ENCODE measurements around the gene CNPY4.
"Not testable (repeated sequence)": the region's sequence is repeated elsewhere in the genome, so short reads cannot be mapped to it uniquely, and the experiment has no call there.

The CNPY4 gene

DNA sequence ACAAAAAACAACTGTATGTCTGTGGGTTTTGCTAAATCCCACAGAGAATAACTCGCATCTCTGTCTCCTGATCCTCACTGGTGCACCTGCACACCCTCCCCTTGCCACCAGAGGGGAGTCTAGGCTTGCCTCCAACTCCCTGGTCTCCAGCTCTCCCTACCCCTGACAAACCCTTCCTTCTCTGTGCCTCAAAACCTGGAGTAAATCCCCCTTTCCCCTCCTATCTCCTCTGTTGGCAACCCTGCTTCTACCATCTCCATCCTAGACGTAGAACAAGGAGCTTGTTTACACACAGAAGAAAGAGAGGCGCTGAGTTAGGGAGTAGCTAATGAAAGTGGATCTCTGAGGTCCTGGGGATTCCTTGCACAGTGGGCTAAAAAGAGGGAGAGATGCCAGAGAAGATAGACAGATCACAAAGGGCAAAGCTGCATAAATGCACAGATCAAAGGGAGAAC lies 13.3 kb downstream of the CNPY4 start:
- no peaks in the 10 kb centered on the region for H3K9me3 ChIP-seq (ENCODE audit: severe bottlenecking)
- no peaks in the 10 kb centered on the region for H3K4me1 ChIP-seq (ENCODE audit: insufficient read depth, poor library complexity, severe bottlenecking)
- H3K27ac ChIP-seq (ENCODE audit: poor library complexity, severe bottlenecking): no peak overlapping the region
- H3K27me3 ChIP-seq (ENCODE audit: insufficient read depth, poor library complexity, severe bottlenecking): no peaks in the 10 kb centered on the region
- ATAC-seq (ENCODE audit: low read depth) (peak; percentile 90), DNase-seq (ENCODE audit: low spot score) (no peak)
- no peaks in the 10 kb centered on the region for H3K36me3 ChIP-seq (ENCODE audit: low read depth)
- TF ChIP-seq, protein P1, sequence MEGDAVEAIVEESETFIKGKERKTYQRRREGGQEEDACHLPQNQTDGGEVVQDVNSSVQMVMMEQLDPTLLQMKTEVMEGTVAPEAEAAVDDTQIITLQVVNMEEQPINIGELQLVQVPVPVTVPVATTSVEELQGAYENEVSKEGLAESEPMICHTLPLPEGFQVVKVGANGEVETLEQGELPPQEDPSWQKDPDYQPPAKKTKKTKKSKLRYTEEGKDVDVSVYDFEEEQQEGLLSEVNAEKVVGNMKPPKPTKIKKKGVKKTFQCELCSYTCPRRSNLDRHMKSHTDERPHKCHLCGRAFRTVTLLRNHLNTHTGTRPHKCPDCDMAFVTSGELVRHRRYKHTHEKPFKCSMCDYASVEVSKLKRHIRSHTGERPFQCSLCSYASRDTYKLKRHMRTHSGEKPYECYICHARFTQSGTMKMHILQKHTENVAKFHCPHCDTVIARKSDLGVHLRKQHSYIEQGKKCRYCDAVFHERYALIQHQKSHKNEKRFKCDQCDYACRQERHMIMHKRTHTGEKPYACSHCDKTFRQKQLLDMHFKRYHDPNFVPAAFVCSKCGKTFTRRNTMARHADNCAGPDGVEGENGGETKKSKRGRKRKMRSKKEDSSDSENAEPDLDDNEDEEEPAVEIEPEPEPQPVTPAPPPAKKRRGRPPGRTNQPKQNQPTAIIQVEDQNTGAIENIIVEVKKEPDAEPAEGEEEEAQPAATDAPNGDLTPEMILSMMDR (IDR thresholded peaks at IDR 0.05; ENCODE audit: poor library complexity, severe bottlenecking): peak; percentile 90
- H3K4me3 ChIP-seq (ENCODE audit: severe bottlenecking): no peak overlapping the region

DNA sequence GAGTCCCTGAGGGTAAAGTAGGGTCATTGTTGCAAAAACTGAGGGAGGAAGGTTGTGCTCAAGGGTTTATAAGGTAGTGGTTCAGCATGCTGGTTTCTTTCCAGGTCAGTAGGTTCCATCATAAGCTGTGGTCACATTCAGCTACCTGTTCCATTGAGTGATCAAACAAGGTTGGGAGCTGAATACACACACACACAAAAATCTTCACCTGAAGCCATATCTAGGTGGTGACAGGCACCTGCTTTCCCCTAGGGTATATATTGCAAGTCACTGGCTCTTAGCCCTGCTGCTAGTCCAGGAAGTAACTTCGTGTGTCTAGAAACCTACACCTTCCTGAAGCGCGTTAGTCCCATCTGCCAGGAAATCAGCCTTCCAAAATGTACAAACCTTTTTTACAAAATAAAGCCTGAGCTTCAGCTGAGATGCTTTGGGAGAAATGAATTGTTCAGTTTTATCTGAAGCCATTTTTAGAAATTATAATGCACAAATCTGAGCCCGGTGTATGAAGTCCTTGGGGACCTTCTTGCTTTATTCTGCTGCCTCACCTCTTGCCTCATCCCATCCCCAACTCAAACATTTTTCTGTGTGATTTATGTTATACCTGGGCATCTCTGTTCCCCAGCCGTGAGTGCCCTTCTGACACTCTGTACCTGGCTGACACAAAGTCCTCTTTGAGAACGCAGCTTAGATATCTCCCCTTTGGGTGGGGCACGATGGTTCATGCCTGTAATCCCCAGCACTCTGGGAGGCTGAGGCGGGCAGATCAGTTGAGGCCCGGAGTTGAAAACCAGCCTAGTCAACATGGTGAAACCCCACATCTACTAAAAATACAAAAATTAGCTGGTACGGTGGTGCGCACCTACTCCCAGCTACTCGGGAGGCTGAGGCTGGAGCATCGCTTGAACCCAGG lies 18.7 kb downstream of the CNPY4 start:
- Histone ChIP-seq H3K9me3 (ENCODE audit: severe bottlenecking) (no peaks in the 10 kb centered on the region), H3K4me1 (ENCODE audit: insufficient read depth, poor library complexity, severe bottlenecking) (no peaks in the 10 kb centered on the region), H3K27ac (ENCODE audit: poor library complexity, severe bottlenecking) (no peak overlapping the region), H3K4me3 (ENCODE audit: severe bottlenecking) (no peak overlapping the region), H3K36me3 (ENCODE audit: low read depth) (no peaks in the 10 kb centered on the region), H3K27me3 (ENCODE audit: insufficient read depth, poor library complexity, severe bottlenecking) (no peaks in the 10 kb centered on the region)
- no peak for DNase-seq (ENCODE audit: low spot score)
- TF ChIP-seq, protein P1 (IDR thresholded peaks at IDR 0.05; ENCODE audit: poor library complexity, severe bottlenecking): no peak
- ATAC-seq (ENCODE audit: low read depth): no peak

DNA sequence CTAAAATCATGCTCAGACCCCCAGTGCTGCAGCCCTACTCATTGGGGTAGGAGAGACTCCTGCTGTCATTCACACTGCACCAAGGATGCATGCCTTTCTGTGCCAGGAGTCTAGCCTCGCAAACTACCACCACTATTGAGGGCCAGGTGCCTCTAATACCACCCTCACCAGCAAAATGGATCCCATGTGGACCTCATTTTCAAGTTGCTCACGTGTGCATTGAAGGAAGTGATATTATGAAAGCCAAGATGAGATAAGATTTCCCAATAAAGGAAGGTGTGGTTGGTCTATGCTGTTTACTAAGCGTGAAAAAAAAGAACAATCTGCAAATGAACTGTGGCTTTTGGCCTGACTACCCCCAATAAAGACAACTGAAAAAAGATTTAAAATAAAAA lies 22.1 kb downstream of the CNPY4 start:
- Histone ChIP-seq H3K9me3 (ENCODE audit: severe bottlenecking) (no peaks in the 10 kb centered on the region), H3K36me3 (ENCODE audit: low read depth) (no peaks in the 10 kb centered on the region), H3K27ac (ENCODE audit: poor library complexity, severe bottlenecking) (no peak overlapping the region), H3K27me3 (ENCODE audit: insufficient read depth, poor library complexity, severe bottlenecking) (no peaks in the 10 kb centered on the region), H3K4me3 (ENCODE audit: severe bottlenecking) (no peak overlapping the region), H3K4me1 (ENCODE audit: insufficient read depth, poor library complexity, severe bottlenecking) (no peaks in the 10 kb centered on the region)
- ATAC-seq (ENCODE audit: low read depth): no peak
- no peak for DNase-seq (ENCODE audit: low spot score)
- TF ChIP-seq, protein P1 (IDR thresholded peaks at IDR 0.05; ENCODE audit: poor library complexity, severe bottlenecking): no peak

DNA sequence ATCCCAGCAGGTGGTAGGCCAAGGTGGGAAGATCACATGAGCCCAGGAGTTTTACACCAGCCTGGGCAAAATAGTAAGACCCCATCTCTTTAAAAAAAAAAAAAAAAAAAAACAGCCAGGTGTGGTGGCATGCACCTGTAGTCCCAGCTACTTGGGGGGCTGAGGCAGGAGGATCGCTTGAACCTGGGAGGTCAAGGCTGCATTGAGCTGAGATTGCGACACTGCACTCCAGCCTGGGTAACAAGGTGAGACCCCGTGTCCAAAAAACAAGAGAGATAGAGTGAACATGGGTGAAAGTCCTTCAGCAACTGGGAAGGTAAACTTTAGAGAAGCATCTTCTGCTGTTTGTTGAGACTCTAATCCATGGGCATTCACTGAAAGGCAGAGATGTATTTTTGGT lies 23.0 kb downstream of the CNPY4 start:
- ATAC-seq (ENCODE audit: low read depth) (no peak), DNase-seq (ENCODE audit: low spot score) (no peak)
- Histone ChIP-seq H3K4me1 (ENCODE audit: insufficient read depth, poor library complexity, severe bottlenecking) (no peaks in the 10 kb centered on the region), H3K27me3 (ENCODE audit: insufficient read depth, poor library complexity, severe bottlenecking) (no peaks in the 10 kb centered on the region), H3K36me3 (ENCODE audit: low read depth) (no peaks in the 10 kb centered on the region), H3K4me3 (ENCODE audit: severe bottlenecking) (no peak overlapping the region), H3K9me3 (ENCODE audit: severe bottlenecking) (no peaks in the 10 kb centered on the region), H3K27ac (ENCODE audit: poor library complexity, severe bottlenecking) (no peak overlapping the region)
- TF ChIP-seq, protein P1 (IDR thresholded peaks at IDR 0.05; ENCODE audit: poor library complexity, severe bottlenecking): no peak

DNA sequence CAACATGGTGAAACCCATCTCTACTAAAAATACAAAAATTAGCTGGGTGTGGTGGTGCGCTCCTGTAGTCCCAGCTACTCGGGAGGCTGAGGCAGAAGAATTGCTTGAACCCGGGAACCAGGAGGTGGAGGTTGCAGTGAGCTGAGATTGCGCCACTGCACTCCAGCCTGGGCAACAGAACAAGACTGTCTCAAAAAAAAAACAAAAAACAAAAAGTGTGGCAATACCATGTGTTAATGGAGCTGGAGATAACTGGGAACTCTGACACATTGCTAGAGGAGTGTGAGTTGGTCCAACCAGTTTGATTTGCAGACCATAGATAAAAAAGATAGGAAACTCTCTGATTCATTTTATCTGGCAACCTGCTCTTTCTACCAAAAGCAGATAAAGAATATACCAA lies 26.9 kb downstream of the CNPY4 start:
- H3K36me3 ChIP-seq (ENCODE audit: low read depth): 0 out of 2 replicates have a peak, but pooled peaks cover 17% of the 10 kb centered on the region
- not testable (repeated sequence) for H3K4me1 ChIP-seq (ENCODE audit: insufficient read depth, poor library complexity, severe bottlenecking); H3K27ac ChIP-seq (ENCODE audit: poor library complexity, severe bottlenecking); ATAC-seq (ENCODE audit: low read depth); DNase-seq (ENCODE audit: low spot score); H3K4me3 ChIP-seq (ENCODE audit: severe bottlenecking); H3K27me3 ChIP-seq (ENCODE audit: insufficient read depth, poor library complexity, severe bottlenecking); H3K9me3 ChIP-seq (ENCODE audit: severe bottlenecking)

Measured in RWPE2 (cell line).